ENCODE measurements around the gene TRMO.

Gene TRMO

GRCh38 chr9:97936998-97937397, 14.7 kb upstream of the TRMO start:
- DNase-seq, result no peak

GRCh38 chr9:97935276-97935675, 13.0 kb upstream of the TRMO start:
- no peak for DNase-seq

- DNase-seq, result no peak
Measured at GRCh38 chr9:97934321-97935115, 12.2 kb upstream of the TRMO start.

DNA sequence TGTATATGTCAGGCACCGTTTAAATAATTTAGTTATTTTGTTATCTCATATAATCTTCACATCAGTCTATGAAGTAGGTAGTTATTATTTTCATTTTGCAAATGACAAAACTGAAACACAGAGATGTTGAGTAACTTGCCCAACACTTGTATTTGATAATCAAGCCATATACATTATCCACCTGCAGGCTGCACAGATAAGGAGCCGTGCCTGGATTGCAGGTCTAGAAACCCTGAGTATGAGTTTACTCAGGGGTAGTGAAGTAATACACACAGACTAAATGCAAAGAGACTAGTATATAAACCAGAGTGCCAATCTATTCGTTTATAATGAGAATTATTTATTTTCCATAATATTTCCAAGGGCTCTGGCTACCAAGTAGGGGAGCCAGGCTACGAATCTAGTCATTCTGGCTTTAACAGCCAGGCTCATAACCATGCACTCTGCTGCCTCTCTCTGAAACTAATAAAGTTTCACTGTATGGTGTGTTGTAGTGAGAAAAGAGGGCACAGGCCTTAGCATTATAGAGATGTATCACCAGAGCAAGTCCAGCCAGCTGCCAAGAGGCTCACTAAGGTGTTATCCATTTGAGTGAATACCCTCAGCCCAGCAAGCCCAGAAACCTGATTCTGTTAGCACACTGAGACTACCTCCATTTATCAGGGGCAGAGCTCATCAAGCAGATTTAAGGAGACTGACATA, 11.1 kb upstream of the TRMO start:
- DNase-seq, result no peak

- DNase-seq, result no peak
Measured at GRCh38 chr9:97930972-97931371, 8.7 kb upstream of the TRMO start.

GRCh38 chr9:97928986-97929604, 6.8 kb upstream of the TRMO start:
- DNase-seq, result no peak

- no peak for DNase-seq
Measured at GRCh38 chr9:97925497-97926334, 3.4 kb upstream of the TRMO start.

DNA sequence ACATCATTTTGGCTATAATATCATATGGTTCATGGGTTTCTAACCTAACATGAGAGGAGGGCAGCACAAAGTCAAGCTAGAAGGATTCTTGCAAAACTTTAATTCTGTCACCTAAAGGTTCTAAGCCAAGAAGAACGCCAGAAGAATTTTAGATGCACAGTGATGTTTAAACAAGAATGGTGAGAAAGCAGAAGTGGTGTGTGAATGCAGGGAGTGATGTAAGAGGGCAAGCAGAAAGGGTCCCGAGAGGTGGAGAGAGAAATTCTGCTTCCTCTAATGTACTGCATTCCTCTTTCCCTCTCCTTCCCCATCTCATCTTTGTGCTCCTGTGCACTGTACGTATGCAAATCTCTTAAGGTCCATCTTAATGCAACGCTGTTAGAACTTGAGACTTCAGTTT, 2.1 kb upstream of the TRMO start:
- DNase-seq, result peak; percentile 38 to 47

GRCh38 chr9:97923529-97924108, 1.3 kb upstream of the TRMO start:
- DNase-seq, result peak; percentile 68 to 87

DNA sequence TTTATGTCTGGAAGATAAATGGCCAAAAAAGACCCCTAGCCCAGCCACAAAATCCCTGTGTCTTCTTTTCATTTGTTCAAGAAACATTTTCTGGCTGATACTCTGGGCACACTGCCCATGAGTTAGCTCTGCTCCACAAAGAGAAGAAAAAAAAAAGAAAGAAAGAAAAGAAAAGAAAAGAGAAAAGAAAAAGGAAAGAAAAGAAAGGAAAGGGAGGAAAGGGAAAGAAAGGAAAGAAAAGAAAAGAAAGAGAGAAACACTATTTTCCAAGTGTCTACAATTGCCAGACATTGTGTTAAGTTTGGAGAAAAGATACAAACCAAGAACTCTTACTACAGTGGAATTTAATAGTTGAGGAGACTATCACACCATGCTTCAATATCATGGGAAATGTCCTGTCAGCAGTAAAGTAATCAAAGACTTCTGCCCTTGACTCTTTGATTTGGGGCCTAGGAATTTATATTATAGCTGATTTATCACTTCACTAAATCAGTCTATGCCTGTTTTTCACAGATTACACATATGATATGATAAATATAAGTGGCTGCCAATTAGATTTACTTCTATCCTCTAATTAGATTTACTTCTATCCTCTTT, 3.0 kb downstream of the TRMO start:
- no peak for DNase-seq

DNA sequence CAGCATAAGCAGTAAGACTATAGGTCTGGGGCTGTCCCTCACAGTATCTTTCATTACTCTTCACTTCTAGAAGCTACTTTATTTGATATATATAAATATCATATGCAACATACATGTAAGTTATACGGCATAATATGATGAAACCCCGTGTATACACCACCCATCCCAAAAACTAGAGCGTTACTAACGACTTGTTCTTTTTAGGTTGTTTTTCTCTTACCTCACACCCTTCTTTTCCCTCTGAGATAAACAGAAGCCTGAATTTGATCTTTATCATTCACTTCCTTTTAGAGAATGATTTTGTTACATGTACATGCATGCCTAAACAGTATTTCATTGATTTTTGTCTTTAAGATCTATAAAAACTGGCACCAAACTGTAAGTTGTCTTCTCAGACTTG, 3.7 kb downstream of the TRMO start:
- no peak for DNase-seq

- DNase-seq, result no peak
Measured at GRCh38 chr9:97911970-97912369, 10.3 kb downstream of the TRMO start.

DNA sequence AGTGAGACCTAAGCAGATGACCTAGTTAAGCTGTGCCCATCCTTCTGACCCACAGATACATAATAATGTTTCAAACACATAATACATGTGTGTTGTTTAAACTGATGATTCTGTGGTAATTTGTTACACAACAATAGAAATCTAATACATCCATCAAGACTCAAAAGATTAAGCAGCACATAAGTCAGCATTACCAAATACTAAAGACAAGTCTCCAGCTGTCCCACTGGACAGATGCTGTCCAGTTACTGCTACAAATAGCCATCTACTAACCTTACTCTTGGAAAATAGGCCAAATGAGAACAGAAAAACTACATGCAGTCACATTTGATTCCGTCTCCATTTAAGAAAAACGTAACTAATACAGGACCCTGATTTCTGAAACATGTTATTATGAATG, 10.8 kb downstream of the TRMO start:
- no peak for DNase-seq

GRCh38 chr9:97910357-97910756, 11.9 kb downstream of the TRMO start:
- no peak for DNase-seq

DNA sequence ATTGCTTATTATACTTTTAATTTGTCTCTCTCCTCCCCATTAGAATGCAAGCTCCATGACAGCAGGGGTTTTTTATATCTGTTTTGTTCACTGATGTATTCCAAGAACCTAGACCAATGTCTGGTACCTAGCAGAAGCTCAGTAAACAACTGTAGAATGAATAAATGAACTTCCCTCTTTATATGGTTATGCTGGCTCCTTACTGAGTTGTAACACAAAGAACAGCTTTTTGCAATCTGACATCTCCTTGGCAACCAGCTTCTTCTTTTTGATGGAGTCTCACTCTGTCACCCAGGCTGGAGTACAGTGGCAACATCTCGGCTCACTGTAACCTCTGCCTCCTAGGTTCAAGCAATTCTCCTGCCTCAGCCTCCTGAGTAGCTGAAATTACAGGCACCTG, 13.6 kb downstream of the TRMO start:
- peak; percentile 82 to 83 for DNase-seq

DNA sequence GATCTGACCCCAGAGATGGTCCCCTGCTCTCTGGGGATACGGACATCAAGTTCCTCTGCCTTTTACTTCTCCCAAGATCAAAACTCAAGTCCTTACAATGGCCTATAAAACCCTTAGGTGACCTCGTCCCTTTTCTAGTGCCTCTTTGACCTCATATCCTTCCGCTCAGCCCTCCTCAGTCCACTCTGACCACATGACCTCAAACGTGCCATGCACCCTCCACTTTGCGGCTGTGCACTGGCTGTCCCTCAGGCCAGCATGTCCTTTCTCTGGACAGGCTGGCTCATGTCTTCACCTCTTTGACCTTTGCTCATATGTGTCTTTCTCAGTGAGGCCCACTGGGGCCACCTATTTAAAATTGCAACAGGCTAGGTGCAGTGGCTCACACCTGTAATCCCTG, 14.7 kb downstream of the TRMO start:
- no peak for DNase-seq

DNA sequence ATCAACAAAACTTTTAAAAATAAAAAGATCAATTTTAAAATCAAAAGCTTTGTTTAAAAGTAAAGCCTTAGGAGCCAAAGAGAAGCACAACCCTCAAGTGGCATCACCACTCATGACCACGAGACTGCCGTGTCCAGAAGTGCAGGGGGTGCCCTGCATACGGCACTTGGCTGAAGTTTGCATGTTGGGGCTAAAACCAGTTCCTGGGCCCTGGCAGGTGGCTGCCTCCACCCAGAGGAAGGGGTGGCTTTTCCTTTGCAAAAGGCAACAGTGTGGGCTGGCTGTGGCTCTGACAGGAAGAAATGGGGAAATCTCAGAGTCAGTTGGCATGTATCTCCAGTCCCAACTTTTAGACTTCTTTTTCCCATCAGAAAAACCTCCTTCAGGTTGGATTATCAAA, 15.3 kb downstream of the TRMO start:
- peak; percentile 25 to 48 for DNase-seq

GRCh38 chr9:97906236-97906831, 16.0 kb downstream of the TRMO start:
- DNase-seq, result peak; percentile 77 to 86

GRCh38 chr9:97905228-97905627, 17.1 kb downstream of the TRMO start:
- DNase-seq, result peak; percentile 41 to 52

- DNase-seq, result no peak
Measured at GRCh38 chr9:97904725-97905124, 17.6 kb downstream of the TRMO start.

DNA sequence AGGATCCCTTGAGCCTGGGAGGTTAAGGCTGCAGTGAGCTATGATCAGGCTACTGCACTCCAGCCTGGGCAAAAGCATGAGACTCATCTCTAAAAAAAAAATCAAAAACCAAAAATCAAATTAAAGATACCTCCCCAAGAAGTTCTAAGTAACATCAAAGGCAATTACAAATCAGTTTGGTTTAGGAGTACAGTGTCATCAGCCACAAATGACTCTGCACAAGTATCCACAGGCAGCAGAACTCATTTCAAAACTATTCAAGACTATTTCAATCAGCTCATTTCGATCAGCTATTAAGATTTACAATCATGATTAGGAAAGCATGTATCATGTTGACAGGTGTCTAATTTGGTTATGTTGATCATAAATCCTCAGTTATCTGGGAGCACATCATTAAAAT, 19.1 kb downstream of the TRMO start:
- DNase-seq, result no peak
